GM19099 (cell line): ENCODE results near the gene C1GALT1.

Experiments
- POLR2A ChIP-seq: IDR thresholded peaks from 3 replicates; pipeline ENCODE4 v1.6.1; 2011; ENCODE audit warnings: low read depth; ENCODE audit not compliant: insufficient read length; ENCODE audit errors: extremely low read depth

C1GALT1 gene

GRCh38 chr7:7242899-7243298 is 60.6 kb downstream of the C1GALT1 start:
- no peak for TF ChIP-seq POLR2A

DNA sequence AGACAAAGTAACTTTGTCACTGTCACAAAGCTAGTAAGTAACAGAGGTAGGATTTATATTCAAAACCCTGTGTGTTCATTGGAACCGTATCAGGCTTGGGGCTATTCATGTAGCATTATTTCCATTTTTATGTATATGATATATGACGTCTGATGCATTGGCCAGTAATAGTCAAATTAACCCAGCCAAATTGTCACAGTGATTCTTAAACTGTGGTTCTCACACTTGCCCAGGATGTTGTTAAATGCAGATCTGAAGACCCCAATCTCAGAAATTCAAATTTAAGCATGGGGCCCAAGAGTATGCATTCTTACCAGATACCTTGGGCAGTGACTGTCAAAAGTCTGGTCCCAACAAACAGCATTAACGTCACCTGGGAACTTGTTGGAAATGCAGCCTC is 63.9 kb downstream of the C1GALT1 start:
- TF ChIP-seq POLR2A = no peak

GRCh38 chr7:7247658-7248057 is 65.3 kb downstream of the C1GALT1 start:
- TF ChIP-seq POLR2A = no peak

- TF ChIP-seq POLR2A = no peak
Observed at GRCh38 chr7:7249814-7250213, 67.5 kb downstream of the C1GALT1 start.

GRCh38 chr7:7251742-7252141 is 69.4 kb downstream of the C1GALT1 start:
- TF ChIP-seq POLR2A = no peak

DNA sequence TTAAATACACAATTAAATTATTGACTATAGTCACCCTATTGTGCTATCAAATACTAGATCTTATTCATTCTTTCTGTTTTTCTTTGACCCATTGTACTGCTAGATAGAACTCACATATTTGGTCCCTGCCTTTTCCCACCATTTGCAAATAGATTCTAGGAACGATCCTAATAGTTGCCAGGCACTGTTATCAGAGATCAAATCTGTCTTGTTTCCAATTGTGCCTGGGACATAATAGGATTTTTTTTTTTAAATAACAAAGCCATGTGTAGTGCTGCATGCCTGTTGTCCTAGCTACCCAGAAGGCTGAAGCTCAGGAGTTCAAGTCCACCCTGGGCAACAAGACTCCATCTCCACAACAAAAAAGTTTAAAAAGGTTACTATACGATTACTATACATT is 72.0 kb downstream of the C1GALT1 start:
- TF ChIP-seq POLR2A = no peak

GRCh38 chr7:7254908-7255307 is 72.6 kb downstream of the C1GALT1 start:
- TF ChIP-seq POLR2A = no peak

DNA sequence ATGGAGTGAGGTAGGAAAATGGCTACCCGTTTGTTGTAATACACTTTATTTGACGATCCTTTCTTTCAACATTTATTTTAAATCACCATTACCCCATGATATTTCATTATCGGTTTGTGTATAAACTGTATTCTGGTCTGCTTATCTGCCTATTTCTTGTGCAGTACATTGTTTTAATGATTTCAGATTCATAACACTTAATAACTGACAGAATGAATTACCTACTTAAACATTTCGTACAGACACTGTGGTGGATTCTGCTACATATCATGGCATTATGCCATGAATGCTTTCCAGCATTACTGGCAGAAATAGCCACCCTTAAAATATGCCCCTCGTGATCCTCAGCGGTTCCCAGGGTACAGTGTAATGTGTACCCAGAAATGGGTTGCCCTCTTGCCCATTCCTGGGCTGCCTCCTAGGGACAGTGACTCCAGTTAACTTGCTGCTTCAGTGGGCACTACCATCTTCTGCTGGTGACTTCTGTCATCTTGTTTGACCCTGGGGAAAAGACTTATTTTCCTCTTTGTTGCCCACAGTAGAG is 74.5 kb downstream of the C1GALT1 start:
- TF ChIP-seq POLR2A = no peak

DNA sequence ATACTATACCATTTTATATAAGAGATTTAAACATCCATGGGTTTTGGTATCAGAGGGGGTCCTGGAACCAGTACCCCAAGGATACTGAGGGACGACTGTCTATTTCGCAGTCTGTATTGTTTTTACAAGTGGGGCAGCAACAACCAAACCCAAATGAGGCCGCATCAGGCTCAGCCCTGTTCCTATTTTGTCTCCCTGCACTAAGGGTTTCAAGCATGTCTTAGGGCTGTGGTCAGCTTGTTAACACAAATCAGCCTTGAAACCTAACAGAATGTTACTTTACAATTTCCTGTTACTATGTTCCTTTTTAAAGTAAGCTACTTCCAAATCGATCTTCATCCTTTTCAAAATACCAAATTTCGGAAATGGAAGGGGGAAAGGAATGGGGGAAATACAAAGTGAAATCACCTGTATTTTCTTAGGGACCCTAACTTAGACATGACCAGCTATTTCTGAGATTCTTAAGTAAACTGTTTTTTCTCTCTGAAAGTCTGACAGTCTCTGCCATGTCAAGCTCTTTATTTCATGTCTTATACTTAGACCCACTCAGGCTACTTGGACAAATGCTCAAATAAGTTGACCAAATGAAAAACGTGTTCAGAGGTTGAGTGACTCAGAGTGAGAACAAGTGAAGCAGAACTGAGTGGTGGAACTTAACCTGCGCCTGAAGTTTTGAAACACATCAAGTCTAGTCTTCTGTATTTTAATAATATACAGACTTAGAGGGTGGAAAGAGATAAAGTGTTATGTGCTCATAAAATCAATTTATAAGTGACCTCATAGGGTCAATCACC is 75.8 kb downstream of the C1GALT1 start:
- no peak for TF ChIP-seq POLR2A

DNA sequence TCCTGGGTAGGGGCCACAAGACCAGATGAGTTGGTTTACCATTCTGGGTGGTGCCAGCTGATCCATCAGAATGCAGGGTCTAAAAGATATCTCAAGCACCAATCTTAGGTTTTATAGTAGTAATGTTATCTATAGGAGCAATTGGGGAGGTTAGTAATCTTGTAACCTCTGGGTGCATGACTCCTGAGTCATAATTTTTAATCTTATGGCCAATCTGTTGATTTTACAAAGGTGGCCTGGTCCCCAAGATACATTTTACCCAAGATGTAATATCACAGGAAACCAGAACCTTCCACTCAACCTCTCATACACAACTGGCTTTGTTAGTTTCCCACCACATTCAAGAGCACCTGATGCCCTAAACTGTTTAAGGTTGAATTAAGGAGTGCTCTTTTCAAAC is 79.5 kb downstream of the C1GALT1 start:
- no peak for TF ChIP-seq POLR2A

- TF ChIP-seq POLR2A = no peak
Observed at GRCh38 chr7:7263297-7264230, 81.2 kb downstream of the C1GALT1 start.

DNA sequence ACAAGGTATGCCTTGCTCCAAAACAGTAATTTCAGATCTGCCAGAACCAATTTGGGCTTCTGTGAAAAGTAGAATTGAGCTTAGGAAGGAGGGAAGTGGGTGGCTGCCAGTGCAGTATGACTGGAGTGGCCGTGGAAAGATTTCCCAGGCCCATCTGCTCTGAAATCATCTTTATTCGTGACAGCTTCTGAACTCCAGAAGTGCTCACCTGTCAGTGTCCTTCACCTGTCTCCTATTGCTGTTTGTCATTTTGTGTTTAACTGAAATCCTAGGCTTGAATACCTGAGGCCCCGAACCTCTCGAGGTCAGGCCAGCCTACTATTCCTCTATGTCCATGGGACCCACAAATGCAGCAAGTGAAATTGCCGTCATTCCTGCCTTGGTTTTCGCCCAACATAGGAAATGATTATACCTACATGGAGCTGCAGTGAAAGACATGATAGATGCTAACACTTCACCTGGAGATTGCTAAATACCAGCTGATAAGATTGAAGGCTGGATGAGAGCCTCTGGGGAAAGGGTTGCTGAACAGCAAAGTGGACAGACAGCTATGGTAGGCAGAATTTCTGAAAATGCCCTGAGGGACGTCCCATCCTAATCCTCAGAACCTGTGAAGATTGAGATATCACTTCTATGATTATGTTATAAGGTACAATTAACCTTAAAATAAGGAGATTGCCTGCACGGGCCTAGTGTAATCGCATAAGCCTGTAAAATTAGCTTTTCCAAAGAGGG is 82.1 kb downstream of the C1GALT1 start:
- no peak for TF ChIP-seq POLR2A

DNA sequence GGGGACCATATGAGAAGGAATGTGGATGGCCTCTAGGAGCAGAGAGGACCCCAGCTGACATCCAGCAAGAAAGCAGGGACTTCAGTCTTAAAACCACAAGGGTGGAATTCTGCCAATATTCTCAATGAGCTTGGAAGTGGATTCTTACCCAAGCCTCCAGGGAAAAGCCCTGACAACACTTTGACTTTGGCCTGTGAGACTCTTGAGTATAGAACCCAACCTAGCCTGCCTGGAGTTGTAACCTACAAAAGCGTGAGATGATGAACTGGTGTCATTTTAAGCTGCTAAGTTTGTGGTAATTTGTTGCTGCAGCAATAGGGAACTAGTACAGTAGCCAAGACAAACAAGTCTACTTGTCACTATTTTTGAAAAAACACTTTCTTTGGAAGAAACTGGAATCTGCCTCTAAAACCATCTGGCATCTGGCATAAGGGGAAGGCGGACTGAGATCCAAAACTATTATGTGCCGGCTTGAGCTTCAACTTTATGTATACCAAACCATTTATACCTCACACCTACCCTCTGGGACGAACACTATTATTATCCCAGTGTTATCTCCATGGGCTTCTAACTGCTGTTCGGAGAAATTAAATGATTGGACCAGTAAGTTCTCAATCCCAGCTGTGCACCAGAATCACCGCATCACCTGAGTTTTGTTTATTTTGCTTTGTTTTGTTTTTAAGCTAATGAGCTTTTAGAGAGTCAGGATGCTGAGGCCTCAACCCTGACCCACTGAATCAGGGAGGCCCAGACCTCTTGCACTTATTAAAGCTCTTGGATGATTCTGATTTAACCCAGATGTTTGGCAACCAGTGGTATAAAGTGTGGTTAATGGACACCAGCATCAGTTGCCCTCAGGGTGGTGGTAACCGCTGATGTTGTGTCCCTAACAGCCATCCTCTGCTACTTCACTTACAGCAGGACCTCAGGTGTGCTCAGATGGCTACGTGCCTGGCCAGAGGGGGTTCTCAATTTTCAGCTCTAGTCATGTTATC is 83.0 kb downstream of the C1GALT1 start:
- no peak for TF ChIP-seq POLR2A
